AG04449 (cell line): ENCODE results near the gene ANKRD34A.
A peak's percentile ranks its signal among the peaks of the same experiment; 100 is the strongest.

Experiments
- CTCF ChIA-PET: fragments of 350-600 bp; formaldehyde crosslinking; extraction: SDS; loops from one replicate; lab custom pipeline; 2021; ENCODE audit warnings: antibody characterized with exemption; lab: Yijun Ruan, JAX
- POLR2A ChIA-PET: fragments of 400-600, 350-600 bp; formaldehyde crosslinking; extraction: SDS; loops from one replicate; lab custom pipeline; 2020; ENCODE audit warnings: antibody characterized with exemption, inconsistent platforms; lab: Yijun Ruan, JAX
- DNase-seq: peaks from one replicate; pipeline ENCODE4 v3.0.0-alpha.2; 2010; ENCODE audit warnings: low read depth, low spot score
- H3K4me3 ChIP-seq: 2 replicates; pipeline ENCODE4 v1.5.1; 2011; ENCODE audit warnings: low read depth, mild to moderate bottlenecking, control low read depth, low read length
- CTCF ChIP-seq: IDR thresholded peaks from one replicate; pipeline ENCODE4 v1.5.1; 2011; ENCODE audit warnings: mild to moderate bottlenecking, moderate library complexity, low read length, control low read depth, inconsistent platforms; ENCODE audit not compliant: insufficient read depth; ENCODE audit errors: missing control alignments

The ANKRD34A gene

DNA sequence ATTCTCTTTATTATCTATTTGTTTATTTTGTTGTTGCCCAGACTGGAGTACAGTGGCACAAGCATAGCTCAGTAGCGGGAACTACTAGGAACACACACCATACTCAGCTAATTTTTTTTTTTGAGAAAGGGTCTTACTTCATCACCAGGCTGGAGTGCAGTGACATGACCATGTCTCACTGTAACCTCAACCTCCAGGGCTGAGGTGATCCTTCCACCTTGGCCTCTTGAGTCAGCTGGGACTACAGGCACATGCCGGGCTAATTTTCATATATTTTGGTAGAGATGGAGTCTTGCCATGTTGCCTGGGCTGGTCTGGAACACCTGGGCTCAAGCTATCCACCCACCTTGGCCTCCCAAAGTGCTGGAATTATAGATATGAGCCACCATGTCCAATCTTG lies 37.3 kb upstream of the ANKRD34A start:
- no peak for DNase-seq
- CTCF ChIA-PET, result interaction anchor here (0.7 to 21.4 kb wide), 3 partner anchors 8 to 35 kb away, joined by 3 to 787 read pairs (median 3); partner anchors contain the start of gene TXNIP
- TF ChIP-seq CTCF, result no peak
- POLR2A ChIA-PET, result no interaction called here
- no peak overlapping the region for H3K4me3 ChIP-seq

DNA sequence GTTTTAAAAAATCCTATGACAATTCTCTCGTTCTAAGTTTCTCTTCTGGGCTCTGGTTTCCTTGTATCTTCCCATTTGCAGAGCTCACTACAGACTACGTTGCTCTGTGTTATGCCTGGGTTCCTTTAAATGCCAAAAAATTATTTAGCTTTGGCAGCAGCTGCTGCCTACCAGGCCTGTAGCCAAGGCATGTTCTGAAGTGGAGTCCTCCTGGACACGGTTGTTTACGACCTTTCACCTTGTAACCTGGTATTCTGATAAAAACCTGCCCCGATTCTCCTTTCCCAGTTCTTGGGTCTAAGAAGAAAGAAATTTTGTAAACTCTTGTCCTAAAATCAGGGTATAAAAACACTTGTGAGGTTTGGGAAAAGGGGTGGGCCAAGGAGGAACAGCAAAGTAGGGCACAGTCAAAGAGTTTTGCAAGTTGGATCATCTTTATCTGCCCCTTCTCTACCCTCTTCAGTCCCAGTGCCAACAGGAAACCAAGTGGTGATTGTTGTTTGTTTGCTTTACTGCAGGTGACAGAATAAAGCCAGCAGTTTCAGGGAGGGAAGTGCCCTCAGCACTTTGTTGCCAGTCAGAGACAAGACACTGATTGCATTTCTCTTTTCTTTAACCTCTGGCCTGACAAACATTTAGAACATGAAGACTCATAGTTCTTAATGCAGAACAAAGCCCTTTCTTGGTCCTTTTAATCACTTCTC lies 35.1 kb upstream of the ANKRD34A start:
- CTCF ChIA-PET, result interaction anchor here (0.7 to 1.6 kb wide), 3 partner anchors 8 to 35 kb away, joined by 3 to 6 read pairs (median 3); partner anchors contain the start of genes ANKRD34A and POLR3GL
- POLR2A ChIA-PET, result no interaction called here

DNA sequence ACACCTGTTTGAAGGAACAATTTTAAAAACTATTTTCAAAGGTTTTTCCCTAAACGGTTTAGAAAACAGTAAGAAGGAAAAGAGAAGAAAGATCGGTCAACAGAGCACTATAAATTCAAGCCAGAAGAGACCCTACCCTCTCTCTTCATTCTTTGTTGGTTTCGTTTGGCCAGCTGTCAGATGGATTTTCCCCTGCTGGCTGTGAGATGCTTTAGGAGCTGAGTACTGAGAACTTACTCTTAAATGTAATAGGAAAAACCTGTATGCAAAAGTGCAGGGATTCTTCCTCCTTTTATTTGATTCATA lies 33.3 kb upstream of the ANKRD34A start:
- no peak for TF ChIP-seq CTCF
- no peak overlapping the region for H3K4me3 ChIP-seq
- no peak for DNase-seq
- ChIA-PET POLR2A (interaction anchor here (0.9 kb wide), 1 partner anchor 70 kb away, joined by 3 read pairs; the partner anchor contains the start of gene RBM8A), CTCF (interaction anchor here (0.9 to 24.4 kb wide), 4 partner anchors 10 to 29 kb away, joined by 3 to 787 read pairs (median 80); partner anchors contain the start of gene HJV)

More for the DNA sequence above, 35.1 kb upstream of the ANKRD34A start:
- no peak for DNase-seq
- no peak for TF ChIP-seq CTCF
- H3K4me3 ChIP-seq, result no peak overlapping the region

DNA sequence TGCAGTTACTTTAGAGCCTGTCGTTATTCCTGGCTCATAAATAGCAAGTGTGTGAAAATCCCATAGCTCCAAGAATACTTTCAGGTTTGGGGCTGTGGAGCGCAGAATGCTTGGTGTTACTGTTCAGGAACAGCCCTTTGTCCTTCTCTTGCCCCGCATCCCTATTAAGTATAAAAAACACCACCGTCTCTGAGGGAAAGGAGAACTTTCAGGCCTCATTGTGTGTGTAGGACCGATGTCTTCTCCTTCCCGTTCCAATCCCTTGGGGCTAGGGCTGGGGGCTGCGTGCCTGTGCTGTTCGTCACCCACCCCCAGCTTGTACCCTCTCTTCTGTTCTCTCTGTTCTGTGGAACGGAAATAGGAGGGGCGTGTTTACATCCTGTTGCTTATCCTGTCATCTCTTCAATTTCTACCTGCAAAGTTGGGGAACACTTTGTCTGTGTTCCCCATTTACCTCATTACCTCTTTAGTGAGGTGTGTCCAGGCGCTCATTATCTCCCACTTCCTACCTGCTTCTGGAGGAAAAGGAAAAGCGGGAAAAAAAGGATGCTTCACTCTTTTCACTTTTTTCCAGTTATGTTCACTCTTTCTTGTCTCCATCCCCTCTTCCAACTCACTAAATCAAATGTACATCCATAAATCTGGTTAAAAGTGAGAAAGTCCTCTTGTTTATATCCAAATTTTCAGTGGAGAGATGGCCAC lies 32.8 kb upstream of the ANKRD34A start:
- no peak for TF ChIP-seq CTCF

GRCh38 chr1:145996433-145997015 lies 32.1 kb upstream of the ANKRD34A start, which contains the start of gene TXNIP:
TXNIP (minus strand) TSS chr1:145996579; CDS start chr1:145996266, 313 bp downstream.
- H3K4me3 ChIP-seq, result peak within 1 kb of the TSS; percentile 90
- no peak for TF ChIP-seq CTCF
- DNase-seq, result peak; percentile 77
- POLR2A ChIA-PET, result interaction anchor here (0.6 to 1.2 kb wide), 5 partner anchors 11 to 104 kb away, joined by 3 to 6 read pairs (median 3); no protein-coding TSS in a partner anchor
- CTCF ChIA-PET, result interaction anchor here (1.0 to 24.4 kb wide), 5 partner anchors 9 to 32 kb away, joined by 3 to 787 read pairs (median 6); partner anchors contain the start of genes ANKRD34A, HJV and POLR3GL

More for the DNA sequence above, 32.8 kb upstream of the ANKRD34A start:
- peak overlapping the region; percentile 90 for H3K4me3 ChIP-seq
- ChIA-PET POLR2A (interaction anchor here (1.2 kb wide), 1 partner anchor 34 kb away, joined by 6 read pairs; no protein-coding TSS in a partner anchor), CTCF (interaction anchor here (2.3 to 24.4 kb wide), 3 partner anchors 14 to 32 kb away, joined by 6 to 787 read pairs (median 155); partner anchors contain the start of genes ANKRD34A, HJV and POLR3GL)
- no peak for DNase-seq
